Aorta (tissue), 5 donors: Measurements from ENCODE around the gene BCL2L11. TPM values are rescaled to one million over a fixed set of nuclear protein-coding genes. Genes with fewer than 3 reads are reported as not detected.

Experiments used
- ATAC-seq: fragments of 200-7000 bp; cut with Tn5 transposase; one replicate; pipeline ENCODE4 v1.9.1; 2022; ENCODE audit warnings: moderate library complexity; ENCODE audit not compliant: low FRiP score
- DNase-seq, 2 donors: peaks; one replicate each; pipeline ENCODE4 v3.0.0-alpha.2; 2020
- H3K27ac ChIP-seq, 2 donors: one replicate each; pipeline ENCODE4 v1.5.1; 2013; ENCODE audit warnings: low read length in 2 of 2, mild to moderate bottlenecking in 2 of 2, moderate library complexity in 2 of 2, control low read depth in 1 of 2, inconsistent platforms in 1 of 2, low read depth in 1 of 2
- H3K27me3 ChIP-seq, 2 donors: one replicate each; pipeline ENCODE4 v1.6.1; 2013; ENCODE audit warnings: control low read depth in 1 of 2, low read length in 1 of 2, mild to moderate bottlenecking in 1 of 2, moderate library complexity in 1 of 2; ENCODE audit not compliant: insufficient read depth in 2 of 2, control insufficient read depth in 1 of 2
- H3K36me3 ChIP-seq, 2 donors: one replicate each; pipeline ENCODE4 v1.6.1; 2013; ENCODE audit warnings: control low read depth in 1 of 2, low read length in 1 of 2, mild to moderate bottlenecking in 1 of 2; ENCODE audit not compliant: insufficient read depth in 2 of 2, control insufficient read depth in 1 of 2
- H3K4me1 ChIP-seq, 2 donors: one replicate each; pipeline ENCODE4 v1.6.1; 2013; ENCODE audit warnings: low read length in 2 of 2, control low read depth in 1 of 2, mild to moderate bottlenecking in 1 of 2, moderate library complexity in 1 of 2; ENCODE audit not compliant: insufficient read depth in 2 of 2, control insufficient read depth in 1 of 2
- H3K4me3 ChIP-seq, 2 donors: one replicate each; pipeline ENCODE4 v1.5.1; 2013; ENCODE audit warnings: low read length in 2 of 2, control low read depth in 1 of 2, mild to moderate bottlenecking in 1 of 2
- H3K9me3 ChIP-seq: one replicate; pipeline ENCODE4 v1.6.1; 2013; ENCODE audit warnings: mild to moderate bottlenecking, low read length; ENCODE audit not compliant: control insufficient read depth
- WGBS, 2 donors: extraction: QIAGEN DNeasy Blood & Tissue Kit; methylation state at CpG; one replicate each; pipeline ENCODE4 v1.1.7; 2013; 5-methylcytosine and 5-hydroxymethylcytosine counted together
- intact Hi-C, 2 donors: fragments of 100-400 bp; cut with DNase I; formaldehyde crosslinking; loops; one replicate each; pipeline versions ENCODE4 v1.14.2 to v1.15.0; 2022
- polyA plus RNA-seq, 2 donors: library from polyadenylated mRNA; stranded (reverse); fragments of 200-250 nt; gene quantifications; one replicate each; pipeline ENCODE4 v1.2.3, GENCODE V29; 2013
- total RNA-seq, 2 donors: library from RNA; stranded (reverse); fragmentation: NEBNext Ultra II Directional; extraction: Animal tissue kit (Norgen Biotek cat#: 25700); gene quantifications; one replicate each; pipeline ENCODE4 v1.2.1, GENCODE V29; 2021
- donor health status: healthy with polysubstance abuse.
- donor health status: Bipolar disorder and iron deficiency.
- donor health status: DM: no; HTN: no; CAD: no.
- donor health status: DM: no; HTN: no; CAD: no.
- donor health status: DM: yes; HTN: yes; CAD: no.

BCL2L11 gene
- total and polyA plus RNA-seq, 4 donors, result 2.8 to 14.2 (median 5.4) TPM

- DNase-seq (no peak), ATAC-seq (no peak)
- no peaks in the 10 kb centered on the region for H3K4me1 ChIP-seq
- WGBS, 2 donors, result 45 to 55% methylated on average over 1 of the region's 1 CpG
- no peaks in the 10 kb centered on the region for H3K36me3 ChIP-seq
- H3K27me3 ChIP-seq, result no peaks in the 10 kb centered on the region
- no peak overlapping the region for H3K27ac ChIP-seq
- intact Hi-C loops, result no loop called here
- no peaks in the 10 kb centered on the region for H3K9me3 ChIP-seq
- H3K4me3 ChIP-seq, result no peak overlapping the region
Observed at GRCh38 chr2:111208639-111209038, 87.9 kb downstream of the BCL2L11 start.

- Histone ChIP-seq H3K4me3 (no peak overlapping the region), H3K27me3 (no peaks in the 10 kb centered on the region), H3K9me3 (no peaks in the 10 kb centered on the region), H3K4me1 (no peaks in the 10 kb centered on the region), H3K36me3 (no peaks in the 10 kb centered on the region), H3K27ac (no peak overlapping the region)
- no peak for DNase-seq
- ATAC-seq, result no peak
- WGBS, 2 donors, result 93 to 94% methylated on average over 1 of the region's 1 CpG
- intact Hi-C loops, result no loop called here
Observed at GRCh38 chr2:111209045-111209514, 88.4 kb downstream of the BCL2L11 start.

- ATAC-seq (no peak), DNase-seq (no peak)
- intact Hi-C loops, result no loop called here
- Histone ChIP-seq H3K27me3 (no peaks in the 10 kb centered on the region), H3K36me3 (no peaks in the 10 kb centered on the region), H3K9me3 (no peaks in the 10 kb centered on the region), H3K4me3 (no peak overlapping the region), H3K27ac (no peak overlapping the region), H3K4me1 (no peaks in the 10 kb centered on the region)
- WGBS, 2 donors, result 95 to 98% methylated on average over 1 of the region's 1 CpG
Observed at GRCh38 chr2:111210036-111210435, 89.3 kb downstream of the BCL2L11 start.

GRCh38 chr2:111213877-111214276 lies 93.2 kb downstream of the BCL2L11 start:
- no peak for DNase-seq
- no peak overlapping the region for H3K27ac ChIP-seq
- H3K4me3 ChIP-seq, result no peak overlapping the region
- no peaks in the 10 kb centered on the region for H3K36me3 ChIP-seq
- no peaks in the 10 kb centered on the region for H3K9me3 ChIP-seq
- H3K4me1 ChIP-seq, result no peaks in the 10 kb centered on the region
- intact Hi-C loops, result no loop called here
- no peak for ATAC-seq
- no peaks in the 10 kb centered on the region for H3K27me3 ChIP-seq

- no peaks in the 10 kb centered on the region for H3K27me3 ChIP-seq
- no peak overlapping the region for H3K27ac ChIP-seq
- H3K4me1 ChIP-seq, result no peaks in the 10 kb centered on the region
- no peak for ATAC-seq
- no peaks in the 10 kb centered on the region for H3K36me3 ChIP-seq
- H3K4me3 ChIP-seq, result no peak overlapping the region
- no peaks in the 10 kb centered on the region for H3K9me3 ChIP-seq
- WGBS, 2 donors, result 68 to 77% methylated on average over 6 of the region's 6 CpGs
- no peak for DNase-seq
- intact Hi-C loops, result no loop called here
Observed at GRCh38 chr2:111216811-111217652, 96.3 kb downstream of the BCL2L11 start.
